Heart right ventricle (tissue), 16 donors: ENCODE data around the gene NR4A1. TPM values are rescaled to one million over a fixed set of nuclear protein-coding genes. Genes with fewer than 3 reads are reported as not detected.

Experiments
- ATAC-seq, 8 donors: fragments of 200-7000 bp; cut with Tn5 transposase; one replicate each; pipeline ENCODE4 v1.9.1; 2020; ENCODE audit warnings: mild to moderate bottlenecking in 8 of 8, moderate library complexity in 8 of 8, moderate number of reproducible peaks in 1 of 8
- DNase-seq, 2 donors: peaks; one replicate each; pipeline ENCODE4 v3.0.0-alpha.2; 2020
- H3K27ac ChIP-seq, 10 donors: fragments of 200-600 bp; sonication (generic) in 2 of 10; one replicate each; pipeline versions ENCODE4 v1.5.0 to v1.8.0; 2020 to 2022; ENCODE audit warnings: mild to moderate bottlenecking in 3 of 10
- H3K27me3 ChIP-seq, 7 donors: fragments of 200-600 bp; one replicate each; pipeline ENCODE4 v1.8.0; 2021 to 2022; ENCODE audit warnings: mild to moderate bottlenecking in 2 of 7
- H3K36me3 ChIP-seq, 9 donors: fragments of 200-600 bp; sonication (generic) in 1 of 9; one replicate each; pipeline versions ENCODE4 v1.5.0 to v1.8.0; 2020 to 2022; ENCODE audit warnings: mild to moderate bottlenecking in 2 of 9
- H3K4me1 ChIP-seq, 9 donors: fragments of 200-600 bp; sonication (generic) in 1 of 9; one replicate each; pipeline versions ENCODE4 v1.5.0 to v1.8.0; 2020 to 2022; ENCODE audit warnings: mild to moderate bottlenecking in 4 of 9
- H3K4me3 ChIP-seq, 10 donors: fragments of 200-600 bp; sonication (generic) in 2 of 10; one replicate each; pipeline versions ENCODE4 v1.5.0 to v1.8.0; 2020 to 2022; ENCODE audit warnings: mild to moderate bottlenecking in 7 of 10, moderate library complexity in 2 of 10
- H3K9me3 ChIP-seq, 11 donors: fragments of 200-600 bp in 10 of 11; sonication (generic) in 2 of 11; one replicate each; pipeline versions ENCODE4 v1.5.0 to v1.8.0; 2013 to 2022; ENCODE audit warnings: mild to moderate bottlenecking in 2 of 11, control low read depth in 1 of 11, moderate library complexity in 1 of 11
- WGBS, 2 donors: extraction: QIAGEN DNeasy Blood & Tissue Kit; methylation state at CpG; one replicate each; pipeline ENCODE4 v1.1.7; 2013; ENCODE audit warnings: inconsistent platforms in 1 of 2; 5-methylcytosine and 5-hydroxymethylcytosine counted together
- intact Hi-C, 10 donors: fragments of 100-400 bp; cut with DNase I; formaldehyde crosslinking; loops; one replicate each; pipeline versions ENCODE4 v1.11.1 to v1.14.2; 2022
- polyA plus RNA-seq, 2 donors: library from polyadenylated mRNA; stranded (reverse); fragments of 200-250 nt; gene quantifications; one replicate each; pipeline ENCODE4 v1.2.3, GENCODE V29; 2013
- total RNA-seq, 10 donors: library from RNA; stranded (reverse); fragmentation: NEBNext Ultra II Directional in 3 of 10; extraction: Animal tissue kit (Norgen Biotek cat#: 25700) in 3 of 10; gene quantifications; one replicate each; pipeline versions ENCODE4 v1.2.1 to v1.2.4, GENCODE V29; 2021 to 2023
- TF ChIP-seq, protein P1 (sequence below), 9 donors: fragments of 200-600 bp; sonication (generic) in 2 of 9; IDR thresholded peaks; one replicate each; pipeline versions ENCODE4 v1.5.0 to v1.8.0; 2021 to 2022; ENCODE audit warnings: antibody characterized with exemption in 9 of 9, mild to moderate bottlenecking in 5 of 9, moderate library complexity in 1 of 9
- donor health status: Arrhythmogenic right ventricular cardiomyopathy.
- donor health status: ischemic (EF 13 %, LVEDD 7.1; RV severe dilation, severe dysfunction).
- donor health status: healthy with polysubstance abuse.
- donor health status: DM: no; HTN: yes; CAD: no.
- donor health status: DM: no; HTN: no; CAD: no.
- donor health status: ischemic (EF 25% LVEDD 6.9; RV normal size, moderate dysfunction).
- donor health status: ischemic (EF 25% LVEDD 5.7; RV mildly dilated, moderate dysfunction).
- donor health status: healthy.
- donor health status: DM: yes; HTN: yes; CAD: no.
- donor health status: Ischemic cardiomyopathy.
- donor health status: ischemic (EF 35%, LVEDD 5.7; RV mildly dilated, moderate dysfunction).
- donor health status: nonischemic (EF 11% LVEDD 7.7; RV severe dilation, severe dysfunction).
- donor health status: DM: yes; HTN: yes; CAD: no.
- donor health status: PGD.
- donor health status: ischemic (EF 29% LVEDD 5.4; RV normal size, mild dysfunction).
- donor health status: nonischemic (EF 23%, LVEDD 6.1; RV moderate dilation, normal function).

NR4A1 gene
- total and polyA plus RNA-seq, 12 donors: 34.6 to 588 (median 99.0) TPM

DNA sequence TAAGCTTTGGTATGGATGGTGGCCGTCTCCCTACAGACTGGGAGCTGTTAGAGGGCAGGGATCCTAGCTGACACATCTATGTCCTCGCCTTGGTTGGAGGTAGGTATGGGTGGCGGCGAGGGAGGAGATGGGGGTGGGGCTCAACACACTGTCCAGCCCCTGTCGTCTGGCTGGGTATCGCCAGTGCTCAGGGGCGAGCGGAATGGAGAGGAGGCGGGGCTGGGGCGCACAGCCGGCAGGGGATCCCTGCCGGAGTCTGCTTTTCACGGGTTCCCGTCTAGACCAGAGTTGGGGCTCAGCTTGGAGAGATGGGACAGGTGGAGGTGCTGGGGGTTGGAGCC is 28.4 kb upstream of the NR4A1 start:
- Histone ChIP-seq H3K27me3 (peaks cover 0 to 7% (median 0%) of the 10 kb centered on the region in 7 donors), H3K4me3 (peak overlapping the region; percentile 20 to 62 (median 54)), H3K9me3 (no peaks in the 10 kb centered on the region), H3K36me3 (no peaks in the 10 kb centered on the region), H3K27ac (peak overlapping the region in 9 of 10 donors; percentile 20 to 84 (median 54)), H3K4me1 (peaks cover 5 to 59% (median 45%) of the 10 kb centered on the region in 9 donors)
- WGBS, 2 donors: 12 to 26% methylated on average over 14 of the region's 14 CpGs
- TF ChIP-seq, protein P1, sequence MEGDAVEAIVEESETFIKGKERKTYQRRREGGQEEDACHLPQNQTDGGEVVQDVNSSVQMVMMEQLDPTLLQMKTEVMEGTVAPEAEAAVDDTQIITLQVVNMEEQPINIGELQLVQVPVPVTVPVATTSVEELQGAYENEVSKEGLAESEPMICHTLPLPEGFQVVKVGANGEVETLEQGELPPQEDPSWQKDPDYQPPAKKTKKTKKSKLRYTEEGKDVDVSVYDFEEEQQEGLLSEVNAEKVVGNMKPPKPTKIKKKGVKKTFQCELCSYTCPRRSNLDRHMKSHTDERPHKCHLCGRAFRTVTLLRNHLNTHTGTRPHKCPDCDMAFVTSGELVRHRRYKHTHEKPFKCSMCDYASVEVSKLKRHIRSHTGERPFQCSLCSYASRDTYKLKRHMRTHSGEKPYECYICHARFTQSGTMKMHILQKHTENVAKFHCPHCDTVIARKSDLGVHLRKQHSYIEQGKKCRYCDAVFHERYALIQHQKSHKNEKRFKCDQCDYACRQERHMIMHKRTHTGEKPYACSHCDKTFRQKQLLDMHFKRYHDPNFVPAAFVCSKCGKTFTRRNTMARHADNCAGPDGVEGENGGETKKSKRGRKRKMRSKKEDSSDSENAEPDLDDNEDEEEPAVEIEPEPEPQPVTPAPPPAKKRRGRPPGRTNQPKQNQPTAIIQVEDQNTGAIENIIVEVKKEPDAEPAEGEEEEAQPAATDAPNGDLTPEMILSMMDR (IDR thresholded peaks at IDR 0.05): no peak
- DNase-seq (no peak), ATAC-seq (peak in 1 of 8 donors; percentile 1)
- intact Hi-C loops: loop anchor here in 4 of 10 donors (1.0 to 2.0 kb wide), 3 partner anchors 18 to 30 kb away; no protein-coding TSS in a partner anchor

DNA sequence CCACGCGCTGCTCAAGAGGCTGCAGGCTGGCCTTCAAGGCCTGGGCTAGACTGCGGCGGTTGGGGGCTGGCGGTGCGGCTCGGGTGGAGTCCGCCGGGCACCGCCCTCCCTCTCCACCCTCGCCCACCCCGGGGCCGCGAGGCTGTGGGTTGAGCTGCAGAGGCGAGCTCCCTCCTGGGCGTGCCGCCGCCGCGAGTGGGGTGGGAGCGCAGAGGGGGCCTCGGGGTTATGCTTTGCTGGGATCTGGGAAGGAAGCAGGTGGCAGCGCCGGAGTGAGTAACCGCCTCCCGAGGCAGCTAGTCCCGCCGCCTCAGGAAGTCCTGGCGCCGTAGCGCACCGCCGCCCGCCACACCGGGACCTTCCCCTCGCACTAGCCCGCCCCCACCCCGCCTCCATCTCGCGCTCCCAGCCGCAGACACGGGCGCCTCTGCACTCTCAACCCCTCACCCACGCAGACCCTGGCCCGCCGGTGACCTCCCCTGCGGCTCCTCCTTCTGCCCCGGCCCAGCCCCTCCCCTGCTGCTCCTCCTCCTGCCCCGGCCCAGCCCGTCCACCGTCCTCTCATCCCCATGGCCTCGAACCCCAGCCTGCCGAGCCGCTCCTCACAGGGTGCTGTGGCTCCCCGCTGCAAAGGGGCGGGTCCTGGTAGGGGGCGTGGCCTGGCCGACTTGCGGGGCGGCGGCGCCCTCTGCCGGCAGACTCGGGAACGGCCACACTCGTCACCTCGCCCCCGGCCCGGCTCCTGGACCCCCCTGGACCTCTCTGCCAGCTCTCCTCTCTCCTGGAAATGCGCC is 27.9 kb upstream of the NR4A1 start:
- H3K36me3 ChIP-seq: no peaks in the 10 kb centered on the region
- TF ChIP-seq, protein P1 (IDR thresholded peaks at IDR 0.05): peak; percentile 94 to 97 (median 97)
- peaks cover 5 to 59% (median 45%) of the 10 kb centered on the region in 9 donors for H3K4me1 ChIP-seq
- intact Hi-C loops: loop anchor here in 4 of 10 donors (1.0 to 2.0 kb wide), 3 partner anchors 19 to 31 kb away; no protein-coding TSS in a partner anchor
- peak overlapping the region; percentile 20 to 62 (median 54) for H3K4me3 ChIP-seq
- H3K27me3 ChIP-seq: peaks cover 0 to 7% (median 0%) of the 10 kb centered on the region in 7 donors
- DNase-seq: peak; percentile 86 to 91
- H3K27ac ChIP-seq: peak overlapping the region in 9 of 10 donors; percentile 20 to 84 (median 54)
- ATAC-seq: peak; percentile 48 to 68 (median 58)
- H3K9me3 ChIP-seq: no peaks in the 10 kb centered on the region
- 0 to 2% methylated on average over 58 to 70 of the region's 70 CpGs for WGBS, 2 donors

DNA sequence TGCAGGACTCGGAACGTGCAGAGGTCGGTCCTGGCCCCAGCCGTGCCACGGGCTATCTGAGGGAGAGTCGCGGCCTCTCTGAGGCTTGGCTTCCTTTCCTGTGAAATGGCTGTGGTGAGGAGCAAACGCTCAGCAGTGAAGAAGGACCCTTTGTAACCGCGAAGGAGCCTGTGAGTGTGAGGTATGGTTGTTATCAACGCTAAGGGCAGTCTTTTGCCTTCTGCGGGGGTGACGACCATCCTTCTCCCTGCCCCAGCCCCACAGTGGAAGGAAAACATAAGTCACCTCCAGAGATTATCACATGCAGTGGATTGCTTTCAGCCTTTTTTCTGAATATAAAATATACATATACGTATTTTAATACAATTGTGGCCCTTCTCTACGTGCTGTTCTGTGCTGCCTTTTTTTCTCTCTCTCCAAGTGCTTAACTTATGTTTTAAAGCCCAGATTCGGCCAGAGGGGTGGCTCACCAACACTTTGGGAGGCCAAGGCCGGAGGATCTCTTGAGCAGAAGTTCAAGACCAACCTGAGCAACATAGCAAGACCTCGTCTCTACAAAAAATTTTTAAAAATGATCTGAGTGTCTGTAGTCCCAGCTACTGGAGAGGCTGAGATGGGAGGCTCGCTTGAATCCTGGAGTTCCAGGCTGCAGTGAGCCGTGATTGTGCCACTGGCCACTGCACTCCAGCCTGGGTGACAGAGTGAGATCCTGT is 27.1 kb upstream of the NR4A1 start:
- Histone ChIP-seq H3K27ac (peak overlapping the region in 9 of 10 donors; percentile 36 to 89 (median 67)), H3K4me3 (peak overlapping the region; percentile 20 to 62 (median 54)), H3K9me3 (no peaks in the 10 kb centered on the region), H3K36me3 (no peaks in the 10 kb centered on the region), H3K27me3 (peaks cover 0 to 7% (median 0%) of the 10 kb centered on the region in 7 donors), H3K4me1 (peaks cover 5 to 61% (median 45%) of the 10 kb centered on the region in 9 donors)
- TF ChIP-seq, protein P1 (IDR thresholded peaks at IDR 0.05): peak in 4 of 9 donors; percentile 5 to 25 (median 22)
- DNase-seq: no peak
- ATAC-seq: no peak
- intact Hi-C loops: loop anchor here in 7 of 10 donors (1.0 to 2.0 kb wide), 7 partner anchors 19 to 99 kb away; no protein-coding TSS in a partner anchor
- 29 to 33% methylated on average over 20 of the region's 20 CpGs for WGBS, 2 donors

DNA sequence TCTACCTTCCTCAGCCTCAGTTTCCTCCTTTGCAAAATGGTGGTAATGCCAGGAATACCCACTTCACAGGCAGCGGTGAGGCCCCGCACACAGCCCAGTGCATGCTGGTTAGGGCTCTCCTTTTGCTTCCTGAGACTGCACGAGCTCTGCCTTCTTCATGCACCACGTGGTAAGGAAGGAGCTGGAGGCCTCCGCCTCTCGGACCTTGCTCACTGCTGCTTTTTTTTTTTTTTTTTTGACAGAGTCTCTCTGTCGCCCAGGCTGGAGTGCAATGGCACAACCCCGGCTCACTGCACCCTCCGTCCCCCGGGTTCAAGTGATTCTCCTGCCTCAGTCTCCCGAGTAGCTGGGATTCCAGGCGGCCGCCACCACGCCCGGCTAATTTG is 26.4 kb upstream of the NR4A1 start:
- Histone ChIP-seq H3K4me1 (peaks cover 5 to 68% (median 47%) of the 10 kb centered on the region in 9 donors), H3K4me3 (peak overlapping the region in 9 of 10 donors; percentile 9 to 59 (median 43)), H3K27me3 (peaks cover 0 to 7% (median 0%) of the 10 kb centered on the region in 7 donors), H3K9me3 (no peaks in the 10 kb centered on the region), H3K36me3 (no peaks in the 10 kb centered on the region), H3K27ac (peak overlapping the region; percentile 55 to 98 (median 84))
- TF ChIP-seq, protein P1 (IDR thresholded peaks at IDR 0.05): no peak
- ATAC-seq (peak in 4 of 8 donors; percentile 20 to 32 (median 27)), DNase-seq (no peak)
- WGBS, 2 donors: 72 to 75% methylated on average over 15 of the region's 15 CpGs
- intact Hi-C loops: loop anchor here in 9 of 10 donors (1.0 to 5.0 kb wide), 12 partner anchors 20 to 98 kb away; partner anchors contain the start of genes ATG101 (in 3 of the 9), NR4A1 (in 1 of the 9) and SMIM41 (in 1 of the 9)
